Measurements from ENCODE around the gene IFNAR1.

DNA sequence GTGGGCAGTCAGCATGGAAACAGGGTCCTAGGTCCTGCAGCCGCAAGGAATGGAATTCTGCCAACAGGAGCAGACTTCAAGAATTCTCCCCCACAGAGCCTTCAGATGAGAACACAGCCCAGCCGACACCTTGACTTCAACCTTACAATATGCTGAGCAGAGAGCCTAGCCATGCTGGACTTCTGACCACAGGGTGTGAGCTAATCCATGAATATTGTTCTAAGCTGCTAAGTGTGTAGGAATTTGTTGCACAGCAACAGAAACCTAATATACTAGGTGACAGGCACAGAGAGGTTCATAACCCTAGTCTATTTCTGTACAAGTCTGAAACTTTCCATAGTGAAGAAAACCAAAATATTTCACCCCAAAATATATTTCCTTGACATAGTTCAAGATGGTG is 45.5 kb downstream of the IFNAR1 start:
- TF ChIP-seq YY1 (IDR thresholded peaks at IDR 0.05; ENCODE audit: low read depth) (no peak), TCF12 (IDR thresholded peaks at IDR 0.05; ENCODE audit: low read depth) (no peak), TAF1 (IDR thresholded peaks at IDR 0.05; ENCODE audit: low read depth) (no peak), EGR1 (IDR thresholded peaks at IDR 0.05) (no peak), TEAD4 (IDR thresholded peaks at IDR 0.05) (no peak), ZBTB7A (IDR thresholded peaks at IDR 0.05; ENCODE audit: low read depth) (no peak), FOXM1 (IDR thresholded peaks at IDR 0.05; ENCODE audit: borderline replicate concordance, low read depth) (no peak), NFIC (IDR thresholded peaks at IDR 0.05) (no peak), RAD21 (IDR thresholded peaks at IDR 0.05; ENCODE audit: low read depth) (no peak)
- TF ChIP-seq, protein P1, sequence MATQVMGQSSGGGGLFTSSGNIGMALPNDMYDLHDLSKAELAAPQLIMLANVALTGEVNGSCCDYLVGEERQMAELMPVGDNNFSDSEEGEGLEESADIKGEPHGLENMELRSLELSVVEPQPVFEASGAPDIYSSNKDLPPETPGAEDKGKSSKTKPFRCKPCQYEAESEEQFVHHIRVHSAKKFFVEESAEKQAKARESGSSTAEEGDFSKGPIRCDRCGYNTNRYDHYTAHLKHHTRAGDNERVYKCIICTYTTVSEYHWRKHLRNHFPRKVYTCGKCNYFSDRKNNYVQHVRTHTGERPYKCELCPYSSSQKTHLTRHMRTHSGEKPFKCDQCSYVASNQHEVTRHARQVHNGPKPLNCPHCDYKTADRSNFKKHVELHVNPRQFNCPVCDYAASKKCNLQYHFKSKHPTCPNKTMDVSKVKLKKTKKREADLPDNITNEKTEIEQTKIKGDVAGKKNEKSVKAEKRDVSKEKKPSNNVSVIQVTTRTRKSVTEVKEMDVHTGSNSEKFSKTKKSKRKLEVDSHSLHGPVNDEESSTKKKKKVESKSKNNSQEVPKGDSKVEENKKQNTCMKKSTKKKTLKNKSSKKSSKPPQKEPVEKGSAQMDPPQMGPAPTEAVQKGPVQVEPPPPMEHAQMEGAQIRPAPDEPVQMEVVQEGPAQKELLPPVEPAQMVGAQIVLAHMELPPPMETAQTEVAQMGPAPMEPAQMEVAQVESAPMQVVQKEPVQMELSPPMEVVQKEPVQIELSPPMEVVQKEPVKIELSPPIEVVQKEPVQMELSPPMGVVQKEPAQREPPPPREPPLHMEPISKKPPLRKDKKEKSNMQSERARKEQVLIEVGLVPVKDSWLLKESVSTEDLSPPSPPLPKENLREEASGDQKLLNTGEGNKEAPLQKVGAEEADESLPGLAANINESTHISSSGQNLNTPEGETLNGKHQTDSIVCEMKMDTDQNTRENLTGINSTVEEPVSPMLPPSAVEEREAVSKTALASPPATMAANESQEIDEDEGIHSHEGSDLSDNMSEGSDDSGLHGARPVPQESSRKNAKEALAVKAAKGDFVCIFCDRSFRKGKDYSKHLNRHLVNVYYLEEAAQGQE (IDR thresholded peaks at IDR 0.05; ENCODE audit: low read depth), result no peak
- TF ChIP-seq, protein P2, sequence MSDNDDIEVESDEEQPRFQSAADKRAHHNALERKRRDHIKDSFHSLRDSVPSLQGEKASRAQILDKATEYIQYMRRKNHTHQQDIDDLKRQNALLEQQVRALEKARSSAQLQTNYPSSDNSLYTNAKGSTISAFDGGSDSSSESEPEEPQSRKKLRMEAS (IDR thresholded peaks at IDR 0.05), result no peak
- TF ChIP-seq, protein P3, sequence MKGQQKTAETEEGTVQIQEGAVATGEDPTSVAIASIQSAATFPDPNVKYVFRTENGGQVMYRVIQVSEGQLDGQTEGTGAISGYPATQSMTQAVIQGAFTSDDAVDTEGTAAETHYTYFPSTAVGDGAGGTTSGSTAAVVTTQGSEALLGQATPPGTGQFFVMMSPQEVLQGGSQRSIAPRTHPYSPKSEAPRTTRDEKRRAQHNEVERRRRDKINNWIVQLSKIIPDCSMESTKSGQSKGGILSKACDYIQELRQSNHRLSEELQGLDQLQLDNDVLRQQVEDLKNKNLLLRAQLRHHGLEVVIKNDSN (IDR thresholded peaks at IDR 0.05), result no peak
